SK-N-SH (cell line): ENCODE data around the gene ARHGAP8. TPM values are rescaled to one million over a fixed set of nuclear protein-coding genes. Genes with fewer than 3 reads are reported as not detected.
"Not testable (repeated sequence)": the region's sequence is repeated elsewhere in the genome, so short reads cannot be mapped to it uniquely, and the experiment has no call there.

ENCODE experiments used
- CTCF ChIA-PET: fragments of 300-600, 350-600 bp; formaldehyde crosslinking; extraction: SDS; loops from one replicate; lab custom pipeline; 2021; lab: Yijun Ruan, JAX
- POLR2A ChIA-PET: fragments of 350-600 bp; sonication (Branson Sonifier 250); formaldehyde crosslinking; extraction: SDS; loops from one replicate; lab custom pipeline; 2020; ENCODE audit warnings: antibody characterized with exemption, inconsistent platforms; lab: Yijun Ruan, JAX
- DNase-seq: peaks from one replicate; pipeline ENCODE4 v3.0.0; 2012
- H2AFZ ChIP-seq: fragments of 200-600 bp; sonication (generic); 2 replicates; pipeline ENCODE4 v1.8.1; 2016; ENCODE audit warnings: antibody characterized with exemption, mild to moderate bottlenecking, low read depth
- H3F3A ChIP-seq: fragments of 200-600 bp; sonication (generic); replicated peaks from 2 replicates; pipeline ENCODE3; 2016; ENCODE audit warnings: antibody characterized with exemption, mild to moderate bottlenecking; ENCODE audit not compliant: insufficient read depth
- H3K27ac ChIP-seq, 2 experiments: fragments of 200-500 bp in 1 of 2; fragments of 200-600 bp in 1 of 2; sonication (Bioruptor generic) in 1 of 2; sonication (generic), shearing (Covaris generic) in 1 of 2; 2 replicates each; pipeline versions ENCODE4 v1.5.1 to v1.6.1; 2014 to 2016; ENCODE audit warnings: low read depth in 2 of 2, inconsistent platforms in 1 of 2, low read length in 1 of 2, mild to moderate bottlenecking in 1 of 2, mixed read lengths in 1 of 2
- H3K27me3 ChIP-seq: fragments of 200-600 bp; sonication (generic), shearing (Covaris generic); 2 replicates; pipeline ENCODE4 v1.6.1; 2016; ENCODE audit warnings: mixed run types; ENCODE audit not compliant: insufficient read depth
- H3K36me3 ChIP-seq, 2 experiments: fragments of 200-500 bp in 1 of 2; fragments of 200-600 bp in 1 of 2; sonication (Bioruptor generic) in 1 of 2; sonication (generic) in 1 of 2; replicated peaks in 1 of 2; 2 replicates each; pipeline versions ENCODE3 to v1.5.1; 2014 to 2016; ENCODE audit warnings: low read length in 1 of 2, mild to moderate bottlenecking in 1 of 2; ENCODE audit not compliant: insufficient read depth in 2 of 2, control insufficient read depth in 1 of 2
- H3K4me1 ChIP-seq, 2 experiments: fragments of 200-500 bp in 1 of 2; fragments of 200-600 bp in 1 of 2; sonication (Bioruptor generic) in 1 of 2; sonication (generic), shearing (Covaris generic) in 1 of 2; 2 replicates each; pipeline versions ENCODE4 v1.5.1 to v1.6.1; 2014 to 2016; ENCODE audit warnings: low read depth in 1 of 2, low read length in 1 of 2, mixed run types in 1 of 2; ENCODE audit not compliant: insufficient read depth in 2 of 2, control insufficient read depth in 1 of 2
- H3K4me2 ChIP-seq: fragments of 200-600 bp; sonication (generic), shearing (Covaris generic); 2 replicates; pipeline ENCODE4 v1.6.1; 2017; ENCODE audit warnings: mixed run types
- H3K4me3 ChIP-seq, 2 experiments: fragments of 200-500 bp in 1 of 2; fragments of 200-600 bp in 1 of 2; sonication (Bioruptor generic) in 1 of 2; sonication (generic), shearing (Covaris generic) in 1 of 2; 2 replicates each; pipeline versions ENCODE4 v1.5.1 to v1.8.1; 2014 to 2016; ENCODE audit warnings: low read depth in 2 of 2, inconsistent platforms in 1 of 2, low read length in 1 of 2, mild to moderate bottlenecking in 1 of 2, mixed read lengths in 1 of 2, moderate library complexity in 1 of 2
- H3K79me2 ChIP-seq: fragments of 200-600 bp; sonication (generic); 2 replicates; pipeline ENCODE4 v1.8.1; 2017; ENCODE audit warnings: mild to moderate bottlenecking; ENCODE audit not compliant: insufficient read depth
- H3K9ac ChIP-seq: fragments of 200-600 bp; sonication (generic); 2 replicates; pipeline ENCODE4 v1.6.1; 2017; ENCODE audit warnings: mixed run types
- H3K9me2 ChIP-seq: fragments of 200-600 bp; sonication (generic); 2 replicates; pipeline ENCODE4 v1.6.1; 2017; ENCODE audit warnings: mixed run types
- H3K9me3 ChIP-seq: fragments of 200-600 bp; sonication (generic); 2 replicates; pipeline ENCODE4 v1.6.1; 2017; ENCODE audit warnings: mixed run types, mild to moderate bottlenecking, moderate library complexity
- H4K20me1 ChIP-seq: fragments of 200-600 bp; sonication (generic); 2 replicates; pipeline ENCODE4 v1.6.1; 2017; ENCODE audit warnings: mild to moderate bottlenecking, mixed run types; ENCODE audit not compliant: insufficient read depth
- CHD2 ChIP-seq: fragments of 150-350 bp; IDR thresholded peaks from 2 replicates; pipeline ENCODE4 v1.6.1; 2018; ENCODE audit warnings: low read length; ENCODE audit not compliant: partially characterized antibody
- ELF1 ChIP-seq: IDR thresholded peaks from 2 replicates; pipeline ENCODE4 v1.4.0; 2012
- EP300 ChIP-seq, 2 experiments: IDR thresholded peaks; 2 replicates each; pipeline versions ENCODE4 v1.4.0 to v1.6.1; 2012; ENCODE audit warnings: borderline replicate concordance in 1 of 2, low read depth in 1 of 2, low read length in 1 of 2
- EZH2phosphoT487 ChIP-seq: fragments of 200-600 bp; sonication (generic); IDR thresholded peaks from 2 replicates; pipeline ENCODE4 v1.6.1; 2017; ENCODE audit warnings: low read depth, mixed run types, mild to moderate bottlenecking, antibody characterized with exemption, moderate library complexity, borderline replicate concordance
- FOXJ3 ChIP-seq: sonication (generic); formaldehyde crosslinking; IDR thresholded peaks from 2 replicates; pipeline ENCODE4 v1.5.1; 2020; ENCODE audit warnings: mild to moderate bottlenecking, missing genetic modification reagents
- JUND ChIP-seq: IDR thresholded peaks from 2 replicates; pipeline ENCODE4 v1.4.0; 2012
- POLR2AphosphoS5 ChIP-seq: IDR thresholded peaks from 2 replicates; pipeline ENCODE4 v1.6.1; 2012; ENCODE audit warnings: low read depth, low read length
- TCF12 ChIP-seq: IDR thresholded peaks from 2 replicates; pipeline ENCODE4 v1.4.0; 2012
- YY1 ChIP-seq: IDR thresholded peaks from 2 replicates; pipeline ENCODE4 v1.4.0; 2012; ENCODE audit warnings: low read depth, mild to moderate bottlenecking
- WGBS: methylation state at CpG from one replicate; pipeline ENCODE4 v1.1.6; 2017; ENCODE audit warnings: low lambda C conversion rate; 5-methylcytosine and 5-hydroxymethylcytosine counted together
- polyA plus RNA-seq, 3 experiments: library from polyadenylated mRNA; depleted of rRNA; stranded (reverse); fragments of >200 nt; gene quantifications; 2 replicates each; pipeline ENCODE4 v1.2.3, GENCODE V29; 2012
- TF ChIP-seq, protein P1 (sequence below): IDR thresholded peaks from 2 replicates; pipeline ENCODE4 v1.4.0; 2012; ENCODE audit warnings: low read depth, borderline replicate concordance
- TF ChIP-seq, protein P2 (sequence below): IDR thresholded peaks from 2 replicates; pipeline ENCODE4; 2012

Gene ARHGAP8
- polyA plus RNA-seq, 1 of the 3 experiments (the other 2 are of a cell fraction): 0.08 TPM

DNA sequence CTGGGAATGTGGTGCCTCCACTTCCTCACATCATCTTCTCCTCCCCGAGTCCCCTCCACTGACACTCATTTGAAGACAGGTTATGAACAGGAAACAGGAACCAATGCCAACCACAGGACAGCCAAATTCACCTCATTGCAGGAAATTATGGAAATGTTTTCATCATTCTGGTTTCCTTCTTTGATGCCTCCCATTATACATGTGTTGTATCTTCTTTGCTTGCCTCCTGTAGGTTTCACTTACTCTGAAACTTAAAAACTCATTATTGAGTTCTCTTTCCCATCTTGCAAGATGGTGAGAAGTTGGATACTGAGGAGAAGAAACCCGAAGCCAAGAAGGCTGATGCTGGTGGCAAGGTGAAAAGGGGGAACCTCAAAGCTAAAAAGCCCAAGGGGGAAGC, 148.9 kb downstream of the ARHGAP8 start:
- CTCF ChIA-PET: no interaction called here
- no peaks in the 10 kb centered on the region for H3K27me3 ChIP-seq
- H3K4me2 ChIP-seq: no peak overlapping the region
- no peak overlapping the region for H3K9ac ChIP-seq
- H3K27ac ChIP-seq: no peak overlapping the region
- peaks cover 6% of the 10 kb centered on the region; the same call in 1 of the 2 replicates for H3K9me3 ChIP-seq
- POLR2A ChIA-PET: no interaction called here
- no peaks in the 10 kb centered on the region for H3F3A ChIP-seq
- H3K4me3 ChIP-seq: peak overlapping the region in 1 of 2 experiments; percentile 9; a peak in 1 of 4 replicates
- H3K79me2 ChIP-seq: no peaks in the 10 kb centered on the region
- DNase-seq: no peak
- H3K9me2 ChIP-seq: no peaks in the 10 kb centered on the region
- H2AFZ ChIP-seq: no peak overlapping the region
- H3K36me3 ChIP-seq: no peaks in the 10 kb centered on the region
- no peak for TF ChIP-seq EZH2phosphoT487
- peaks cover 0 to 5% of the 10 kb centered on the region in 2 experiments; a peak in 1 of 4 replicates for H3K4me1 ChIP-seq
- 42% methylated on average over 2 of the region's 2 CpGs for WGBS
- H4K20me1 ChIP-seq: no peaks in the 10 kb centered on the region

DNA sequence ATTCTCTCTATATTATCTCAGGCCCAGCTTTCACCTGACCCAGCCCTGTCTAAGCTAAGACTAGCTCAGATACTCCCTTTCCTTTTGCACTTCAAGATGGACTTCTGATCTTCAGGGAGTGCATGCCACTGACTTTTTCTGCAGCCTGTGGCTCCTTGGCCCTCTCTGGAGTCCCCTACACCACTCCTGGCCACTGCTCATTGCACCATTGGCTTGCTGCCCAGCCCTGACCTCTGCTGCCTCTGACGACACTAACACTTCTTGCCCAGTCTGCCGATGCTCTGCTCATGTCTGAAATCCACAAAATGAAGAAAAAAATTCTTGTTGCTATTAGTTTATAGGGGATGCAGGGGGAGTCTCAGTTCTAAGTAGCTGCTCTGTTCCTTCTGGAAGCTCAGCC, 150.8 kb downstream of the ARHGAP8 start:
- H3K9me2 ChIP-seq, H3K4me3 ChIP-seq, H3K9ac ChIP-seq, H3K9me3 ChIP-seq, H3K27ac ChIP-seq, H4K20me1 ChIP-seq, H3K79me2 ChIP-seq, DNase-seq, H3K36me3 ChIP-seq, H3K4me1 ChIP-seq, H3F3A ChIP-seq, H3K4me2 ChIP-seq, POLR2A ChIA-PET, H2AFZ ChIP-seq, H3K27me3 ChIP-seq: not testable (repeated sequence)
- no CpG with 5 or more reads among the region's 2 CpGs for WGBS
- CTCF ChIA-PET: interaction anchor here (1.4 kb wide), 1 partner anchor 179 kb away, joined by 3 read pairs; no protein-coding TSS in a partner anchor

DNA sequence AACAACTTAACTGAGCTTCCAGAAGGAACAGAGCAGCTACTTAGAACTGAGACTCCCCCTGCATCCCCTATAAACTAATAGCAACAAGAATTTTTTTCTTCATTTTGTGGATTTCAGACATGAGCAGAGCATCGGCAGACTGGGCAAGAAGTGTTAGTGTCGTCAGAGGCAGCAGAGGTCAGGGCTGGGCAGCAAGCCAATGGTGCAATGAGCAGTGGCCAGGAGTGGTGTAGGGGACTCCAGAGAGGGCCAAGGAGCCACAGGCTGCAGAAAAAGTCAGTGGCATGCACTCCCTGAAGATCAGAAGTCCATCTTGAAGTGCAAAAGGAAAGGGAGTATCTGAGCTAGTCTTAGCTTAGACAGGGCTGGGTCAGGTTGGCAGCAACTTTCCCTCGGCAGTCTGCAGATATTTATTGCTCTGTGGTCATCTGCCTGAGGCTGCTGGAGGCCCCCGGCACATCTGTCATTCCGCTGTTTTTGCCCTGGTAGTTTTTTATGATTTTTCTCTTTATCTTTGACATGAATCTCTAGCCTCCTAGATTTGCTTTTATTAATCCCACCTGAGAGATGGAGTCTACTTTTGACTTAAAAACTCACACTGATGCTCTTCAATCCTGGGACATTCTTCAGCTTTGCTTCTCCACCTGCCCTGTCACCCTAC, 152.2 kb downstream of the ARHGAP8 start:
- H3F3A ChIP-seq, H3K79me2 ChIP-seq, H3K27me3 ChIP-seq, H3K4me2 ChIP-seq, H3K4me3 ChIP-seq, H3K9ac ChIP-seq, H4K20me1 ChIP-seq, POLR2A ChIA-PET, H3K9me3 ChIP-seq, H3K36me3 ChIP-seq, H3K4me1 ChIP-seq, H3K27ac ChIP-seq, H3K9me2 ChIP-seq, H2AFZ ChIP-seq: not testable (repeated sequence)
- CTCF ChIA-PET: interaction anchor here (0.8 to 1.1 kb wide), 2 partner anchors 99 to 304 kb away, joined by 4 read pairs; no protein-coding TSS in a partner anchor
- WGBS: 19% methylated on average over 3 of the region's 5 CpGs
- peak; percentile 53 for DNase-seq

DNA sequence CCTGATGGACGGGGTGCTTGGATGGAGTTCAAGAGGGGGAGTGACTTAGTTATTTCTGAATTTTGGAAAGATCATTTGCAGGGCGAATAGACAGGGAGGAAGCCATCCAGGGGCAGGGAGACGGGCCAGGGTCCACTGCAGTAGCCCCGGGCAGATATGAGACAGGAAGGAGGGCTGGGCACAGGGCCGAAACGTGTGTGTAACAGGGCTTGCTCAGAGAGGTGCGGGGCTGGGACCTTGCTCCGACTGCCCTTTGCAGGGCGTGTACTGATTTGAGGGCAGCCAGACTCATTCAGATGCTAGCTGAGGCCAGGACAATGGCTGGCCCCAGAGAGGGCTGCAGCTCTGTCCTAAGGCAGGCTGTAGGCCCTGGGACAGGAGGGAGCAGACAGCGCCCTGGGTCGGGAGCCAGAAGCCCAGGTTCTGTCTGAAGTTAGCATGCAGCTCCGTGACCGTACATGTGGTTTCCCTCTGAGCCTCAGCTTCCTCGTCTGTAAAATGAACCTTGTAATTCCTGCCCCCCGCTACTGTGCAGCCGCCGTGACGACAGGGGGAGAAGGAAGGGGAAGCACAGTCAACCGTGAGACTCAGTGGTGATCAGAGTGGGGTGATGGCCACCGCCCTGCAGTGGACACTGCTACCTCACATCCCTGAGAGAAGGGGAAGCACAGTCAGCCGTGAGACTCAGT, 154.0 kb downstream of the ARHGAP8 start:
- ChIA-PET POLR2A (no interaction called here), CTCF (no interaction called here)
- Histone ChIP-seq H3K27me3 (no peaks in the 10 kb centered on the region), H3K27ac (no peak overlapping the region), H3K9ac (no peak overlapping the region), H3K9me3 (peaks cover 3% of the 10 kb centered on the region; the same call in 1 of the 2 replicates), H3K4me3 (no peak overlapping the region), H3F3A (no peaks in the 10 kb centered on the region), H3K9me2 (no peaks in the 10 kb centered on the region), H3K4me1 (peaks cover 0 to 5% of the 10 kb centered on the region in 2 experiments; a peak in 1 of 4 replicates), H4K20me1 (no peaks in the 10 kb centered on the region), H3K4me2 (no peak overlapping the region), H2AFZ (no peak overlapping the region), H3K36me3 (no peaks in the 10 kb centered on the region), H3K79me2 (no peaks in the 10 kb centered on the region)
- WGBS: 83% methylated on average over 15 of the region's 21 CpGs
- DNase-seq: no peak
- TF ChIP-seq, protein P1, sequence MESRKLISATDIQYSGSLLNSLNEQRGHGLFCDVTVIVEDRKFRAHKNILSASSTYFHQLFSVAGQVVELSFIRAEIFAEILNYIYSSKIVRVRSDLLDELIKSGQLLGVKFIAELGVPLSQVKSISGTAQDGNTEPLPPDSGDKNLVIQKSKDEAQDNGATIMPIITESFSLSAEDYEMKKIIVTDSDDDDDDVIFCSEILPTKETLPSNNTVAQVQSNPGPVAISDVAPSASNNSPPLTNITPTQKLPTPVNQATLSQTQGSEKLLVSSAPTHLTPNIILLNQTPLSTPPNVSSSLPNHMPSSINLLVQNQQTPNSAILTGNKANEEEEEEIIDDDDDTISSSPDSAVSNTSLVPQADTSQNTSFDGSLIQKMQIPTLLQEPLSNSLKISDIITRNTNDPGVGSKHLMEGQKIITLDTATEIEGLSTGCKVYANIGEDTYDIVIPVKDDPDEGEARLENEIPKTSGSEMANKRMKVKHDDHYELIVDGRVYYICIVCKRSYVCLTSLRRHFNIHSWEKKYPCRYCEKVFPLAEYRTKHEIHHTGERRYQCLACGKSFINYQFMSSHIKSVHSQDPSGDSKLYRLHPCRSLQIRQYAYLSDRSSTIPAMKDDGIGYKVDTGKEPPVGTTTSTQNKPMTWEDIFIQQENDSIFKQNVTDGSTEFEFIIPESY: no peak
- no peak for TF ChIP-seq EP300 (IDR thresholded peaks at IDR 0.05; ENCODE audit: borderline replicate concordance in 1 of 2, low read depth in 1 of 2, low read length in 1 of 2)
- no peak for TF ChIP-seq ELF1
- TF ChIP-seq, protein P2, sequence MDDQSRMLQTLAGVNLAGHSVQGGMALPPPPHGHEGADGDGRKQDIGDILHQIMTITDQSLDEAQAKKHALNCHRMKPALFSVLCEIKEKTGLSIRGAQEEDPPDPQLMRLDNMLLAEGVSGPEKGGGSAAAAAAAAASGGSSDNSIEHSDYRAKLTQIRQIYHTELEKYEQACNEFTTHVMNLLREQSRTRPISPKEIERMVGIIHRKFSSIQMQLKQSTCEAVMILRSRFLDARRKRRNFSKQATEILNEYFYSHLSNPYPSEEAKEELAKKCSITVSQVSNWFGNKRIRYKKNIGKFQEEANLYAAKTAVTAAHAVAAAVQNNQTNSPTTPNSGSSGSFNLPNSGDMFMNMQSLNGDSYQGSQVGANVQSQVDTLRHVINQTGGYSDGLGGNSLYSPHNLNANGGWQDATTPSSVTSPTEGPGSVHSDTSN: no peak
- TF ChIP-seq POLR2AphosphoS5: no peak
- TF ChIP-seq TCF12: no peak
- TF ChIP-seq CHD2: no peak
- no peak for TF ChIP-seq YY1
- TF ChIP-seq JUND: no peak
- no peak for TF ChIP-seq FOXJ3 (CRISPR knock-in tag)
